ENCODE data around the gene GPR78. TPM values are rescaled to one million over a fixed set of nuclear protein-coding genes. Genes with fewer than 3 reads are reported as not detected.

GPR78 gene
- total RNA-seq, 1 donor from 2014 or later: 0.97 TPM

GRCh38 chr4:8536467-8536866, 43.7 kb upstream of the GPR78 start:
- H3K9me3 Mint-ChIP-seq: peaks cover 17% of the 10 kb centered on the region
- DNase-seq (ENCODE audit: extremely low spot score, unreplicated experiment): no peak
- no peak overlapping the region for H3K4me3 Mint-ChIP-seq
- peaks cover 3% of the 10 kb centered on the region for H3K36me3 Mint-ChIP-seq
- H3K27me3 Mint-ChIP-seq: no peaks in the 10 kb centered on the region
- H3K4me1 Mint-ChIP-seq (ENCODE audit: unreplicated experiment): peaks cover 22% of the 10 kb centered on the region
- H3K27ac Mint-ChIP-seq: peak overlapping the region; percentile 70
- no peak for TF ChIP-seq CTCF (conservative IDR thresholded peaks at IDR 0.05)

- H3K36me3 Mint-ChIP-seq: peaks cover 3% of the 10 kb centered on the region
These were observed 43.1 kb upstream of the GPR78 start for GRCh38 chr4:8537041-8537461.

GRCh38 chr4:8538076-8538702, 42.0 kb upstream of the GPR78 start:
- no peak for DNase-seq (ENCODE audit: extremely low spot score, unreplicated experiment)
- no peak overlapping the region for H3K4me3 Mint-ChIP-seq
- H3K36me3 Mint-ChIP-seq: peaks cover 3% of the 10 kb centered on the region
- H3K4me1 Mint-ChIP-seq (ENCODE audit: unreplicated experiment): peaks cover 15% of the 10 kb centered on the region
- H3K27ac Mint-ChIP-seq: peak overlapping the region; percentile 70
- no peak for TF ChIP-seq CTCF (conservative IDR thresholded peaks at IDR 0.05)
- H3K27me3 Mint-ChIP-seq: no peaks in the 10 kb centered on the region
- H3K9me3 Mint-ChIP-seq: peaks cover 6% of the 10 kb centered on the region

More at GRCh38 chr4:8537041-8537461, 43.1 kb upstream of the GPR78 start:
- H3K4me3 Mint-ChIP-seq: no peak overlapping the region
- no peak for TF ChIP-seq CTCF (conservative IDR thresholded peaks at IDR 0.05)
- H3K9me3 Mint-ChIP-seq: peaks cover 12% of the 10 kb centered on the region
- H3K27ac Mint-ChIP-seq: peak overlapping the region; percentile 70
- no peaks in the 10 kb centered on the region for H3K27me3 Mint-ChIP-seq
- H3K4me1 Mint-ChIP-seq (ENCODE audit: unreplicated experiment): peaks cover 21% of the 10 kb centered on the region
- no peak for DNase-seq (ENCODE audit: extremely low spot score, unreplicated experiment)

- TF ChIP-seq CTCF (conservative IDR thresholded peaks at IDR 0.05): no peak
- Mint-ChIP-seq H3K4me3 (no peak overlapping the region), H3K27ac (peak overlapping the region; percentile 70), H3K36me3 (peaks cover 3% of the 10 kb centered on the region), H3K27me3 (no peaks in the 10 kb centered on the region), H3K9me3 (peaks cover 6% of the 10 kb centered on the region), H3K4me1 (ENCODE audit: unreplicated experiment) (peaks cover 14% of the 10 kb centered on the region)
- no peak for DNase-seq (ENCODE audit: extremely low spot score, unreplicated experiment)
These were observed 41.3 kb upstream of the GPR78 start for GRCh38 chr4:8538703-8539567.

- peaks cover under 1% of the 10 kb centered on the region for H3K9me3 Mint-ChIP-seq
These were observed 40.5 kb upstream of the GPR78 start for GRCh38 chr4:8539661-8540060.

More at GRCh38 chr4:8539661-8540060, 40.5 kb upstream of the GPR78 start:
- no peak for TF ChIP-seq CTCF (conservative IDR thresholded peaks at IDR 0.05)
- Mint-ChIP-seq H3K4me1 (ENCODE audit: unreplicated experiment) (peaks cover 6% of the 10 kb centered on the region), H3K36me3 (no peaks in the 10 kb centered on the region), H3K4me3 (no peak overlapping the region), H3K27ac (peak overlapping the region; percentile 47), H3K27me3 (no peaks in the 10 kb centered on the region)
- DNase-seq (ENCODE audit: extremely low spot score, unreplicated experiment): no peak
